Stimulated activated naive CD8-positive, alpha-beta T cell treated with anti-CD3 and anti-CD28 coated beads, Interleukin-15, amount 100 ng/mL, for 72 hours (primary cell): ENCODE measurements around the gene FOXC2.

Source experiments
- ATAC-seq: fragments of 150-1000 bp; cut with Tn5 transposase; 2 replicates; pipeline ENCODE4 v1.10.0; 2021; ENCODE audit warnings: mild to moderate bottlenecking, moderate library complexity
- DNase-seq, 2 donors: peaks; one replicate each; pipeline ENCODE4 v3.0.0; 2021 to 2022
- H3K27ac Mint-ChIP-seq, 2 donors: one replicate each; pipeline ENCODE4 v1.8.0; 2022; ENCODE audit warnings: mild to moderate bottlenecking in 2 of 2, mixed read lengths in 2 of 2, moderate library complexity in 2 of 2
- H3K27me3 Mint-ChIP-seq: one replicate; pipeline ENCODE4 v1.8.0; 2022; ENCODE audit warnings: mixed read lengths
- H3K4me1 Mint-ChIP-seq: one replicate; pipeline ENCODE4 v1.8.0; 2022; ENCODE audit warnings: mild to moderate bottlenecking, mixed read lengths
- H3K4me3 Mint-ChIP-seq, 2 donors: one replicate each; pipeline ENCODE4 v1.8.0; 2022; ENCODE audit warnings: mild to moderate bottlenecking in 2 of 2, mixed read lengths in 2 of 2, moderate library complexity in 1 of 2
- H3K9me3 Mint-ChIP-seq, 2 donors: one replicate each; pipeline ENCODE4 v1.8.0; 2022; ENCODE audit warnings: mixed read lengths in 2 of 2

The FOXC2 gene

DNA sequence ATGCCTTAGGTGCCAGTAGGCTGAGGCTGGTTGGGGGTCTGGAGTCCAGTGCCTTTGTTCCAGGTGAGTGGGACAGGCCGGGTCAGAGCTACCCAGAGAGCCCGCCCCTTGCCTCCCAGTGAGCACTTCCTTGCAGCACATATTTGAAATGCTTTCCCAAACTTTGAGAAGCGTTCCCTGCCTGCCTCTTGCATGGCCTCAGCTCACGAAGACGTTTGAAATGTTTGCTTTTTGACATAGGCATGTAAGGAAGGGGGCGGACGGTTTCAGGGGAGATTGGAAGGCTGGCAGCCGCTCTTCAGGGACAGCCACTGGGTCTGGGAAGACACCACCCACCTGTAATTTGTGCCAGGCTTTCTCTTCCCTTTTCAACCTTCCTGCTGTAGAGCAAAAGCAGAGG is 6.6 kb downstream of the FOXC2 start:
- Mint-ChIP-seq H3K4me1 (peaks cover 18% of the 10 kb centered on the region), H3K4me3 (no peak overlapping the region), H3K9me3 (no peaks in the 10 kb centered on the region), H3K27ac (no peak overlapping the region), H3K27me3 (peaks cover 100% of the 10 kb centered on the region)
- DNase-seq (no peak), ATAC-seq (no peak)

DNA sequence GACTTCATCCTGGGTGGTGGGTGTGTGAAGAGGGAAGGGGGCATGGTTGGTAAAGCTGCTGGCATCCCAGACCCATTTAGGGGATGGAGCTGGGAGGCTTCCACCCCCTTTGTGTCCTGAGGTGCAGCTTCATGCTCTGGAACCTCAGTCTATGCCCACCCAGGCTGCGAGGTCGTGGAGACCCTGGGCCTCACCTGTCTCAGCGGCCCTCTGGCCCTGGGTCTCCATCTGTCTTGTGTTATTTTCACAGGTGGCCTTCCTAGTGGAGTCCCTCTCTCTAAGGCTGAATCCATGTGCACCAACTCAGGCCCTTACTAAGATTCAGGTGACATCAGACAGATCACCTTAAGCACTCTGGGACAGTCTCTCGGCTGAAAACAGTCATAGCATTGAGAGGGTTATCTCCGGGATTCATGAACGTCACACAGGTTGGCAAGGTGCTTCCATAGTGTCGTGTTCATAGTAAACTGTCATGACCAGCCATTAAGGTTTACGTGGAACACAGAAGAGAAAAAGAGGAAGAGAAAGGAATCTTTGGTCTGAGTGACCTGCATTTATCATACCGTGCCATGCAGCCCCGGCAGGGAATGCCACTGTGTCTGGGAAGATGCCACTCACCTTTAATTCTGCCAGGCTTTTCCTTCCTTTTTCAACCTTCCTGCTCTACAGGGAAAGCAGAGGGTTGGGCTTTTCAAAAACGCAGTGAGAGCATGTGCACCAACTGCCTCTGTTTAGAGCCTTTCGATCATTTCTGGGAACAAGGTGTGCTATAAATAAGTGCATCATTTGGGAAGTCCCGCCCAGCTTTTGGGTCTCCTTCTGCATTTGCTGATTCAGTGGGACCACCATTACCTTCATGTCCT is 7.2 kb downstream of the FOXC2 start:
- peaks cover 100% of the 10 kb centered on the region for H3K27me3 Mint-ChIP-seq
- H3K4me1 Mint-ChIP-seq, result peaks cover 18% of the 10 kb centered on the region
- DNase-seq (no peak), ATAC-seq (no peak)
- H3K27ac Mint-ChIP-seq, result no peak overlapping the region
- no peak overlapping the region for H3K4me3 Mint-ChIP-seq
- H3K9me3 Mint-ChIP-seq, result no peaks in the 10 kb centered on the region

GRCh38 chr16:86574646-86575045 is 8.0 kb downstream of the FOXC2 start:
- peaks cover 100% of the 10 kb centered on the region for H3K27me3 Mint-ChIP-seq
- peaks cover 20% of the 10 kb centered on the region for H3K4me1 Mint-ChIP-seq
- no peak for ATAC-seq
- no peaks in the 10 kb centered on the region for H3K9me3 Mint-ChIP-seq
- DNase-seq, result no peak
- H3K27ac Mint-ChIP-seq, result no peak overlapping the region
- no peak overlapping the region for H3K4me3 Mint-ChIP-seq

- no peak for ATAC-seq
Observed at GRCh38 chr16:86575095-86575685, 8.6 kb downstream of the FOXC2 start.

DNA sequence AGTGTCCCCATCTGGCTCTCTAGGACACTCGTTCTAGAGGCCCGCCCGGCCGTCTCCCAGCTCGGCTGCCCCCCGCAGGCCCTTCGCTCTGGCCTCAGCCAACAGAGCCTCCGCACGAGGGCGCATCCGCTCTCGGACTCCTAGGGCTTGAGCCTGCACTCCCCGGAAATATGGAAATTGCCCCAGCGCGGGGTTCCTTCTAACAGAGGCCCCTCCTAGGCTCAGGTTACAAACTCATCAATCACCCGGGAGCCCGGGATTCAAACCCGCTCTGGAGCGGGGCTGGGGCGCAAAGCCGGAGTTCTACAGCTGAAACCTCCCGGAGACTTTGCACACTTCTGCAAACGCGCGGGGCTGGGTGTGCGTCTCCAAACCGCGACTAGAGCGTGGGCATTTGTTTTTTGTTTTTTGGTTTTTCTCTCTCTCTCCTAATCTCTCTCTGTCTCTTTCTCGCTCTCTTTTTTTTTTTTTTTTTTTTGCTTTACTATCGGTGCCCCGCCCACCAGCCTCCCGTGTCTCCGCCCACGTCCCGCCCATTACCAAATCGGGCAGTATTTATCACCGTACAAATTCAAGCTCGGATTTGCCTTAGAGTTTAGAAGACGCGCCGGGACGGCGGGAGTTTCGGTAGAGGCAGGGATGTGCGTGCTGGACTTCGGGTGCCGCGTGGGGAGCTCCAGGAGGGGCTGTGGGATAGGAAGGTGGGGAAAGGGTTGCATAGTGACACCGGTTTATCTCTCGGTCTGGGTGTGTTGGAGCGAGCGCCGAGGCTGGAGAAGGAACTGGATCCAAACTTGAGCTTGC is 9.3 kb downstream of the FOXC2 start:
- H3K27ac Mint-ChIP-seq, result no peak overlapping the region
- DNase-seq (peak in 1 of 2 donors; percentile 11), ATAC-seq (peak; percentile 69)
- peaks cover 23% of the 10 kb centered on the region for H3K4me1 Mint-ChIP-seq
- peaks cover 100% of the 10 kb centered on the region for H3K27me3 Mint-ChIP-seq
- peak overlapping the region; percentile 68 to 75 for H3K4me3 Mint-ChIP-seq
- H3K9me3 Mint-ChIP-seq, result no peaks in the 10 kb centered on the region

More at GRCh38 chr16:86575095-86575685, 8.6 kb downstream of the FOXC2 start:
- Mint-ChIP-seq H3K4me3 (peak overlapping the region in 1 of 2 donors; percentile 75), H3K27me3 (peaks cover 100% of the 10 kb centered on the region), H3K27ac (no peak overlapping the region), H3K9me3 (no peaks in the 10 kb centered on the region), H3K4me1 (peaks cover 23% of the 10 kb centered on the region)
- DNase-seq, result no peak

DNA sequence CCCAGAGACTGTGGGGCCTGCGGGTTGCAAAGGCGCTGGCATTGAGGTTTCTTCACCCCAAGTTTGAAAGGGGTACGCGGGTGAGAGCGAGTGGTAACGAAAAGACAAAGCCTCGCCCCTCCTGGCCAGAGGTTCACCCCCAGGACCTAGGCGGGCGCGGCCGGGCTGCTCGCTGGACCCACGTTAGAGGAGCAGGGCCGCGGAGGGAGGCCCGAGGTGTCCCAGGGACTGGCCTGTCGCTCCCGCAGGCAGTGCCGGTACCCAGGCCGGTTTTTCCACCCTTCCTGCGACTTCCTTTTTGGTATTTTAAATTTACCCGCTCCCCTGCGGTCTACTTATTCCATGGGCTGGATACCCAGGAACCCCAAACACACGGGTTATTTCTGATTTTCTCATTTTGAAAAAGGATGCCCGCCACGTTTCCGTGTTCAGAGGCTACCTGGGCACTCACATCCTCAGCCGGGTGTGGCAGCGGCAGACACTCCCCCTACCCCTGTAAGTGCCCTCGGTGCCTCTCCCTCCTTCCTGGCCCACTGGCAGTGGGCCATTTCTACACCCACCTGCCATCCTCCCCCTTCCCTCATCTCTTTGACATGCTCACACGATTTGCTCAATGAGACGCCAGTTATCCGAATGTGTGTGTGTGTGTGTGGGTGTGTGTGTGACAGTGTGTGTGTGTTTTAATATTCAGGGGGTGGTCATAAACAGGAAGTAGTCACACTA is 10.1 kb downstream of the FOXC2 start:
- no peaks in the 10 kb centered on the region for H3K9me3 Mint-ChIP-seq
- no peak overlapping the region for H3K27ac Mint-ChIP-seq
- DNase-seq, result no peak
- H3K4me1 Mint-ChIP-seq, result peaks cover 23% of the 10 kb centered on the region
- no peak for ATAC-seq
- peaks cover 100% of the 10 kb centered on the region for H3K27me3 Mint-ChIP-seq
- H3K4me3 Mint-ChIP-seq, result peak overlapping the region; percentile 68 to 75

DNA sequence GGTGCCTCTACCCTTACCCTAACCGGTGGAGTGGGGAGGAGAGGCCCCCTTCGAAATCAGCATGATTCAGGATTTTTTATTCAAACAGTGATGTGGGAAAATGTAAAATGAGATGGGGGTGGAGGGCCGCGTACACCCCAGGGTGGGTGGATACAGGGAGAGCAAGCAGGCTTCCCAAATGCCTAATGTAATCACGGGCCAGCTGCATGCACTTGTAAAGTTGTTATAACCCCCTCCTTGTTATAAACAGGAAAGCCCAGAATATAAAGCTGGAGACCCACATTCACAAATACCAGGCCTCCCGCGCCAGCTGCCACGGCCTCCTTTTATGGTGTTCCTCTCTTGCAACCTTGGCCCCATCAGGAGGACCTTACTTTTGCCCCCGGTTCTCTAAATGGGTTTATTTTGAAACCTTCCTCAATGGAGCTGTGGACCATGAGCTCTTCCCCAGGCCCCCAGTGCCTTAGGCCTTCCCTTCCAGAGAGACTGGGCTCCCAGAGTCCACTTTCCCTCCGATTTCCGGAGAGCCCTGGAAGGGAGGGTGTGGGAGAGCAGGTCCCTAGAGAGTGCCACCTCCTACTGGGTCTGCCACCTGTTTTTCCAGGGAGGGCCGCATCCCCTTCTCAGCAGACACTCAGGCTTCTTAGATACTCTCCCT is 10.8 kb downstream of the FOXC2 start:
- DNase-seq, result no peak
- Mint-ChIP-seq H3K27me3 (peaks cover 98% of the 10 kb centered on the region), H3K27ac (no peak overlapping the region), H3K9me3 (no peaks in the 10 kb centered on the region), H3K4me1 (peaks cover 23% of the 10 kb centered on the region), H3K4me3 (no peak overlapping the region)
- no peak for ATAC-seq

DNA sequence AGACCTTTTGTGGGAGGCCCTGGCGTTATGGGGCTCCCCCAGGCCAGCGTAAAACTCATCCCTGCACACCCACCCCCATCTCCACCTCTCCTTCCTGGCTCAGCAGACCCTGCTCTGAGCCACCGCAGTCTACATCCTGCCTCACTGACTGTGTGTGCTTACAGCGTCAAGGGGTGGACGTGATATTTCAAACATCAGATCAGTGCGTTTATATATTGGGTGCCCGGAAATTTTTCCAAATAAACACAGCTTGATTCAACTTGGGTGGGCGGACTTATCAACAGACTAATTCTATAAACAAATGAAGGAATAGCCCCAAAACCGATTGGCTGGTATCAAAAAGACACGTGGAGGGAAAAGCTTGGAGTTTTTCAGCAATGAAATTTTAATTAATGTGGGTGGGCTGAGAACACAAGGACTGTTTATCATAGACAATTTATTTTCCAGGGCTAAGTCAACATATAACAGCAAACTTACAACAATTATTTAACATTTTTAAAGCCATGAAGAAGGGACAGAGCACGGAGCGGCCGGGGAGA is 11.5 kb downstream of the FOXC2 start, which contains the start of gene FOXL1:
TSS of gene FOXL1 (plus strand) at position 489 of the 539 bp plus-strand sequence. CDS start 175 bp downstream, outside the sequence.
- no peak within 1 kb of the TSS for H3K4me3 Mint-ChIP-seq
- DNase-seq, result no peak

GRCh38 chr16:86578611-86579267 is 12.1 kb downstream of the FOXC2 start:
- no peak for ATAC-seq
- Mint-ChIP-seq H3K4me1 (peaks cover 23% of the 10 kb centered on the region), H3K27ac (no peak overlapping the region), H3K27me3 (peaks cover 85% of the 10 kb centered on the region), H3K4me3 (no peak overlapping the region), H3K9me3 (no peaks in the 10 kb centered on the region)
- DNase-seq, result no peak

More for the DNA sequence above, 11.5 kb downstream of the FOXC2 start, which contains the start of gene FOXL1:
- H3K27me3 Mint-ChIP-seq, result peaks cover 91% of the 10 kb centered on the region
- no peak for ATAC-seq
- no peaks in the 10 kb centered on the region for H3K9me3 Mint-ChIP-seq
- peaks cover 23% of the 10 kb centered on the region for H3K4me1 Mint-ChIP-seq
- no peak within 1 kb of the TSS for H3K27ac Mint-ChIP-seq

DNA sequence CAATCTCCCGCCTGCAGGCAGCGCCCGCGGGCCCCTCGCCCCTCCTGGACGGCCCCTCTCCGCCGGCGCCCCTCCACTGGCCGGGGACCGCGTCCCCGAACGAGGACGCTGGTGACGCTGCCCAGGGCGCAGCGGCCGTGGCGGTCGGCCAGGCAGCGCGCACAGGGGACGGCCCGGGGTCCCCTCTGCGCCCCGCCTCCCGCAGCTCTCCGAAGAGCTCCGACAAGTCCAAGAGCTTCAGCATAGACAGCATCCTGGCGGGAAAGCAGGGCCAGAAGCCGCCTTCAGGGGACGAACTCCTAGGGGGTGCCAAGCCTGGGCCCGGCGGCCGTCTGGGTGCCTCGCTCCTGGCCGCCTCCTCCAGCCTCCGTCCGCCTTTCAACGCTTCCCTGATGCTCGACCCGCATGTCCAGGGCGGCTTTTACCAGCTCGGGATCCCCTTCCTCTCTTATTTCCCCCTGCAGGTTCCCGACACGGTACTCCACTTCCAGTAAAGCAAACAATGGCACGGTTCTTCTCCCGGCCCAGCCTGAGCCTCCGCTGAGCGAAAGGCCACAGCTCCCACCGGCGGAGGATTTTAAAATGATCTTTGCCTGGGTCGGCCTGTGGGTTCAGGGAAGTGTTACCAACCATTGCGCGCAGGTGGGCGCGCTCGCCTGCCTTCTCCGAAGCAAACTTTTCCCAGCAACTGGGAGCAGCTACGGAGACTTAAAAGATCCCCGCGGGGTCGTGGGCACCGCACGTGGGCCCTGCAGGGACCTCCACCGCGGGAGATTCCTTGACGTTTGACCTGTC is 12.8 kb downstream of the FOXC2 start:
- DNase-seq (no peak), ATAC-seq (no peak)
- Mint-ChIP-seq H3K9me3 (no peaks in the 10 kb centered on the region), H3K4me3 (no peak overlapping the region), H3K4me1 (peaks cover 23% of the 10 kb centered on the region), H3K27ac (no peak overlapping the region), H3K27me3 (peaks cover 77% of the 10 kb centered on the region)

DNA sequence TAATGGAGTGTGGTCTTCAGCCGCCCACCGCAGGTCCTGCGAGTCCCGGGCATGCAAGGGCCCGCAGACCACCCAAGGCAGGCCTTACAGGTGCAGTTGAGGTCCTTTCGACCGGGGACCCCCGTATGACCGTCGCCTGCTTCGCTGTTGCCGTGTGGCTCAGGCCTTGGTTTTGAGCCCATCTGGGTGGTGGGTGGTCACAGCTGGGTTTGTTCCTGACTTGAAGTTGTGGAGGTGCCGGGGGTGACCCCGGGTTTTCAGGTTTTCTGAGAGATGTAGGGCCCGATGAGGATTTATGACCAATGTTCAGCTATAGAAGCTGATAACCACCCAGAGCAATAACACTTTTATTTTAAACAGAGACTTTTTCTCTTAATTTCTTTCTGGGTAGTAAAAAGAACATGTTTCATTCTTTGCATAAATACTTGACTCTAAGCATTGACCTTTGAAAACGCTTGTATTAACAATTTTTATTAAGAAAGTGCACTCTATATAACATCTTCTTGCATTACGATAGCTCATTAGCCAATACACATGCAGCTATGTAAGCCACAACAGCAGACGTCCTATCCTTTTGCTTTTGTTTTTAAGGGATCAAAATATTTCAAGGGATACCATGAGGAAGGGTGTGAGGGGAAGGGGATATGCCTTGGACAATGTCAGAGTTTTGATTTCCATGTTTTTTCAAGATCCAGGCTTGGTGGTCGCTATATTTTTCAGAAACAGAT is 13.6 kb downstream of the FOXC2 start:
- DNase-seq (no peak), ATAC-seq (no peak)
- H3K4me1 Mint-ChIP-seq, result peaks cover 23% of the 10 kb centered on the region
- no peak overlapping the region for H3K4me3 Mint-ChIP-seq
- H3K27ac Mint-ChIP-seq, result no peak overlapping the region
- no peaks in the 10 kb centered on the region for H3K9me3 Mint-ChIP-seq
- peaks cover 70% of the 10 kb centered on the region for H3K27me3 Mint-ChIP-seq

- Mint-ChIP-seq H3K4me3 (no peak overlapping the region), H3K4me1 (peaks cover 20% of the 10 kb centered on the region), H3K27me3 (peaks cover 64% of the 10 kb centered on the region), H3K27ac (no peak overlapping the region), H3K9me3 (no peaks in the 10 kb centered on the region)
- DNase-seq, result no peak
- no peak for ATAC-seq
Observed at GRCh38 chr16:86580791-86581170, 14.2 kb downstream of the FOXC2 start.

DNA sequence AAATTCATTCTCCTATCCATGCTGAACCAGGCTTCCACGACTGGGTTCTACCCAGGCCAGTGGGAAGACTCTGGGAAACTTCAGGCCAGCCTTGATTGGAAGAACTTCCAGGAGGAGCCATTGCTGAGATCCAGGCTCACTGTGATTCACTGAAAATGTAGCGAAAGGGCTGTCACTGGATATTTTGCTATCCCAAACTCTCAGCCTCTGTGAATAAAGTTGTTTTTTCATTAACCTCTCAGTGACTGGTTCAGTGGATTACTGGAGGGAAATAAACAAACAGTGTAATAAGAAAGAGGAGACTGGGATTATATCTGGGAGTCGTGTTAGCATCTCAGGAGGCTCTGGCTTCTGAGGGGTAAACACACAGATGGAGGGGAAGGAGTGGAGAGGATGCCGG is 14.8 kb downstream of the FOXC2 start:
- peaks cover 57% of the 10 kb centered on the region for H3K27me3 Mint-ChIP-seq
- H3K4me3 Mint-ChIP-seq, result no peak overlapping the region
- DNase-seq, result no peak
- H3K4me1 Mint-ChIP-seq, result peaks cover 13% of the 10 kb centered on the region
- no peak overlapping the region for H3K27ac Mint-ChIP-seq
- no peak for ATAC-seq
- no peaks in the 10 kb centered on the region for H3K9me3 Mint-ChIP-seq
